Neutrophil (primary cell): ENCODE data around the gene PUSL1.

Experiments
- H3K27ac ChIP-seq: fragments of 200-600 bp; sonication (generic); 2 replicates; pipeline ENCODE4 v1.5.1; 2016; ENCODE audit warnings: mild to moderate bottlenecking, moderate library complexity
- H3K27me3 ChIP-seq: fragments of 200-600 bp; sonication (generic); 2 replicates; pipeline ENCODE4 v1.6.0; 2016; ENCODE audit warnings: mild to moderate bottlenecking
- H3K36me3 ChIP-seq: fragments of 200-600 bp; sonication (generic); 2 replicates; pipeline ENCODE4 v1.5.1; 2017
- H3K4me1 ChIP-seq, 2 experiments: fragments of 200-600 bp in 1 of 2; sonication (generic) in 1 of 2; 1 replicate in 1 of 2; 2 replicates in 1 of 2; pipeline versions ENCODE4 v1.5.1 to v1.6.1; 2013 to 2016; ENCODE audit warnings: low read depth in 1 of 2, low read length in 1 of 2, mild to moderate bottlenecking in 1 of 2, moderate library complexity in 1 of 2; ENCODE audit not compliant: control insufficient read depth in 1 of 2, insufficient read depth in 1 of 2
- H3K4me3 ChIP-seq, 2 experiments: fragments of 200-600 bp in 1 of 2; sonication (generic) in 1 of 2; 1 replicate in 1 of 2; 2 replicates in 1 of 2; pipeline ENCODE4 v1.5.1; 2013 to 2016; ENCODE audit warnings: low read depth in 1 of 2, low read length in 1 of 2, mild to moderate bottlenecking in 1 of 2, moderate library complexity in 1 of 2
- H3K9me3 ChIP-seq: fragments of 200-600 bp; sonication (generic); 2 replicates; pipeline ENCODE4 v1.5.1; 2016
- CTCF ChIP-seq: fragments of 200-600 bp; sonication (generic); IDR thresholded peaks from 2 replicates; pipeline ENCODE4 v1.5.1; 2016; ENCODE audit warnings: antibody characterized with exemption

The PUSL1 gene

GRCh38 chr1:1355416-1355815, 47.0 kb downstream of the PUSL1 start:
- H3K9me3 ChIP-seq, result no peaks in the 10 kb centered on the region
- H3K4me1 ChIP-seq, result peaks cover 0 to 10% of the 10 kb centered on the region in 2 experiments
- no peak overlapping the region for H3K27ac ChIP-seq
- no peak for TF ChIP-seq CTCF
- H3K27me3 ChIP-seq, result peaks cover 93% of the 10 kb centered on the region
- H3K36me3 ChIP-seq, result no peaks in the 10 kb centered on the region
- H3K4me3 ChIP-seq, result no peak overlapping the region

GRCh38 chr1:1356166-1356795, 47.9 kb downstream of the PUSL1 start:
- Histone ChIP-seq H3K4me1 (peaks cover 0 to 10% of the 10 kb centered on the region in 2 experiments), H3K36me3 (no peaks in the 10 kb centered on the region), H3K4me3 (no peak overlapping the region), H3K9me3 (no peaks in the 10 kb centered on the region), H3K27ac (no peak overlapping the region), H3K27me3 (peaks cover 100% of the 10 kb centered on the region)
- no peak for TF ChIP-seq CTCF

- TF ChIP-seq CTCF, result no peak
- Histone ChIP-seq H3K27me3 (peaks cover 100% of the 10 kb centered on the region), H3K4me3 (no peak overlapping the region)
These were observed 48.5 kb downstream of the PUSL1 start for GRCh38 chr1:1356796-1357401.

GRCh38 chr1:1357871-1358432, 49.6 kb downstream of the PUSL1 start:
- H3K4me1 ChIP-seq, result peaks cover 0 to 10% of the 10 kb centered on the region in 2 experiments
- H3K36me3 ChIP-seq, result no peaks in the 10 kb centered on the region
- H3K27me3 ChIP-seq, result peaks cover 99% of the 10 kb centered on the region
- H3K27ac ChIP-seq, result no peak overlapping the region
- H3K9me3 ChIP-seq, result no peaks in the 10 kb centered on the region
- TF ChIP-seq CTCF, result no peak
- no peak overlapping the region for H3K4me3 ChIP-seq

More at GRCh38 chr1:1356796-1357401, 48.5 kb downstream of the PUSL1 start:
- H3K27ac ChIP-seq, result no peak overlapping the region
- no peaks in the 10 kb centered on the region for H3K9me3 ChIP-seq
- H3K4me1 ChIP-seq, result peaks cover 0 to 10% of the 10 kb centered on the region in 2 experiments
- H3K36me3 ChIP-seq, result no peaks in the 10 kb centered on the region

GRCh38 chr1:1358433-1359271, 50.3 kb downstream of the PUSL1 start, which contains the start of gene MXRA8:
TSS of gene MXRA8 (minus strand) at chr1:1358555. CDS start at chr1:1358504, 51 bp downstream.
- Histone ChIP-seq H3K36me3 (no peaks in the 10 kb centered on the region), H3K27ac (no peak within 1 kb of the TSS), H3K4me3 (no peak within 1 kb of the TSS), H3K4me1 (peaks cover 0 to 10% of the 10 kb centered on the region in 2 experiments), H3K27me3 (peaks cover 94% of the 10 kb centered on the region), H3K9me3 (no peaks in the 10 kb centered on the region)
- TF ChIP-seq CTCF, result no peak
